GM21737 (cell line): ENCODE data around the gene SCN1B.

Experiments
- ATAC-seq: cut with Tn5 transposase; IDR thresholded peaks from one replicate; pipeline ENCODE4 v1.9.1; 2021; ENCODE audit warnings: mild to moderate bottlenecking, moderate library complexity; ENCODE audit not compliant: unreplicated experiment

The SCN1B gene

DNA sequence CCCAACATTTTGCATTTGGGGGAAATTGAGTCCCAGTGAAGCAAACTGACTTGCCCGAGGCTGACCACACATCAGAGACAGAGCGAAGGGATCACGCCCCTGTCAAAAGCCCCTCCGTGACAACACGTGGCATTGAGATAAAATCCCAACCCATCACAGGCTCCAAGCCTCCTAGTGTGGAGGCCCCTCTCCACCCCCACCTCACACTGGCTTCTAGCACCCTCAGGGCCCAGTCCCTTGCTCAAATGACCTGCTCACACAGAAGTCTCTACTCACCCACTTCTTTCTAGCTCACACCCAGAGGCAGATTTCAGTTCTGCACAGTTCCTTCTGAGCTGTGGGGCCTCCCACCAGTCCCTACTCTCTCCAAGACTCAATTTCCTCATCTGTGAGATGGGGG lies 21.5 kb downstream of the SCN1B start:
- ATAC-seq: no peak

DNA sequence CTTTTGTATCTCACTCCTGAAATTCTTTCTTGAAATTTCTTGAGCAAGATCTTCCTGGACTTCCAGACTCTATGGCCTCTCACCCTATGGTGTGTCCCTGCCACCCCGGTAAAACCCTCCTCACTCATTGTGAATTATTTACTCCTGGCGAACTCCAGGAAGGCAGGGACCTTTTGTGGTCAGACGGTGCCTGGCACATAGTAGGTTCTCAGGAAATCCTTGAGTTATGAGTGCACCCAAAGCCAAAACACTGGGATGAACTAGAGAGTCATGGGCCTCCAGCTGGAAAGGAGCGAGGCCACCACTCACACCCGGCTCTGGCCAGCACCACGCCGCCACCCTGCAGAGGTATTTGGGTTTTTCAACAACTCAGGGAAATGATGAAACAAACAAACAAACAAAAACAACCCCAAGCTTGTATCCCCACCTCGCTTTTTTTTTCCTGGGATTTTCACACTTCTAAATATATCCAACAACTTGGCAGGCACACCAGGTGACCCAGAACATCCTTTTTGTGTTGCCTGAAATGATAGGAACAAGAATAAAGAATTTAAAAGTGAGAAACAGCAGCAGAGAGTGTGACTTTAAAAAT lies 22.4 kb downstream of the SCN1B start:
- no peak for ATAC-seq

DNA sequence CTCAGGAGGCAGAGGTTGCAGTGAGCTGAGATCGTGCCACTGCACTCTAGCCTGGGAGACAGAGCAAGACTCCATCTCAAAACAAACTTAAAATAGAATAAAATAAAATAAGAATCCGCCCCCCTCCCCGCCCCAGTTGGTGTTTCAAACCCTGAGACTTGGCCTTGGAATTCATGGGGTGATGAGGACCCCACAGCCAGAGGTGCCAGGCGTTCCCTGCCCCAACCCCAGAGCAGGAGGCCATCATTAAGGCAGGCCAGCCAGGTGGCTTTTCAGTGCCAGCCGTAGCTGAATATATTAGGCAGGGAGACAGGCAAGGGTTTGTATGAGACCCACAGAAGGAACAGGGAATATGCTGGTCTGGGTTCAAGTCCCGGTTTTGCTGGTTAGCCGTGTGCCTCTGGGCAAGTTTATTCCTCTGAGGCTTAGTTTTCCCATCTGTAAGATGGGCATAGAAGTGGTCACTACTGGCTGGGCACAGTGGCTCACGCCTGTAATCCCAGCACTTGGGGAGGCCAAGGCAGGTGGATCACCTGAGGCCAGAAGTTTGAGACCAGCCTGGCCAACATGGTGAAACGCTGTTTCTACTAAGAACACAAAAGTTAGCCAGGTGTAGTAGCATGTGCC lies 23.5 kb downstream of the SCN1B start:
- ATAC-seq: no peak

DNA sequence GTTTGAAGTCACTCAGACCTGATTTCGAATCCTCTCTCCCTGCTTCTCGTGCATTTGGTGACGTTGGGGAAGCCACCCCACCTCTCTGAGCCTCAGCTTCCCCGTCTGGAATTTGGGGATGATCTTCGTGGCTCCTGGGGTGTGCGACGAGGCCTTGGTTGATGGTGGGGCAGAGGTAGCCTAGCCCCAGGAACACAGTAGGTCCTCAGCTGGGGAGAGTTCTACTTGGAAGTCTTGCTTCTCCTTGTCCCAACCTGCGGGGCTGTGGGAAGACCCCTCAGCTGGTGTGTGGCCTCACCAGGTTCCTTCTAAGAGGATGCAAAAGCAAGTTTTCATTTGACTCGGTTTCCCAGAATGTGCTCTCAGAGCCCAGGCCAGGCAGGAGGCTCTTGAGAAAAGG lies 24.4 kb downstream of the SCN1B start:
- ATAC-seq: no peak

DNA sequence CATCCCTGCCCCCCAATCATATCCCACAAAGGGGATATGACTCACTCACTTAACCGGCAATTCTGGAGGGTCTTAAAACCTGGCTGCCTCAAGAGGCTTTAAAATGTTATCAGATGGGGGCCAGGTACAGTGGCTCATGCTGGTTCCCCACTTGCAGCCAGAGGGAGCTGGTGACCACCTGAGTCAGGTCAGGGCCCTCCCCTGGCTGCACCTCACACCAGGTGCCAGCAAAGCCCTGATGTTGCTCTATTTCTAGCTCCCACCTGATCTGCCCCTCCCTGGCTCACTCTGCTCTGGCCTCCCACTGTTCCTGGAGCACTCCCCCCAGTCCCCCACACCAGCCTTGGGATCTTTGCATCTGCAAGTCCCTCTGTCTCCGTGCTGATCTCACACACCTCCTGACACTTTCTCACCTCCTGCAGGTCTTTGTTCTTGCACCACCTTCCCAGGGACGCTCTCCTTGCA lies 25.5 kb downstream of the SCN1B start:
- ATAC-seq: no peak

DNA sequence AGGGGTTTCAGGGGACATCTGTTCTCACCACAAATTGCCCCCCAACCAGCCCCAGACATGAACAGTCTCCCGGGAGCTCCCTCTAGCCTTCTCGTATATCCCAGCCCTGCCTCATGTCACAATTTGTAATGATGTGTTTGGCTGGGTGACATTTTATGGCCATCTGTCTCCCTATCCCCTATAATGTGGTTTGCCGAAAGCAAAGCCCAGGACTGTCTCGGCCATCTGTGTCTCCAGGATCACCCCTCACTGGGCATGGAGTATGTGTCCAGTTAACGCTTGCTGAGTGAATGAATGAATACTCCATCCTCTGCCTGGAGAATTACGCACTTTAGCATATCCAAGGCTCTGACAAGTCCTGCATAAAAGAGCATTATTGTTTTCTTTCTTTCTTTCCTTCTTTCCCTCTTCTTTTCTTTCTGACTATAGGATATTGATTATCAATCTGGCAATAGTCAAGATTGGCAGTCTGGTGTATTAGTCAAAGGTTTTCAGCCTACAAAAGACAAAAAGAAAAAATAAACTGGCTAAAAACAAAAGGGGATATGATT lies 26.3 kb downstream of the SCN1B start:
- ATAC-seq: no peak

DNA sequence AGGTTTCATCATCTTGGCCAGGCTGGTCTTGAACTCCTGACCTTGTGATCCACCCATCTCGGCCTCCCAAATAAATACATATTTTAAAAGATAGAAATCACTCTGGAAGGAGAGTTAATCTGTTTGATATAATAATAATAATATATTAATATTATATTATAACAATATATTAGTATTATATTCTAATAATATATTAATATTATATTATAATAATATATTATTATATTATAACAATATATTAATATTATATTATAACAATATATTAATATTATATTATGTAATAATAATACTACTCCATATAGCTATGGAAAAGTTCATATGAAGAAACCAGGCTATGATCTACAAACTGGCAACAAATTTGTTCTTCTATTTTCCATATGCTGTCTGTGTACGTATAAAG lies 28.1 kb downstream of the SCN1B start:
- no peak for ATAC-seq

DNA sequence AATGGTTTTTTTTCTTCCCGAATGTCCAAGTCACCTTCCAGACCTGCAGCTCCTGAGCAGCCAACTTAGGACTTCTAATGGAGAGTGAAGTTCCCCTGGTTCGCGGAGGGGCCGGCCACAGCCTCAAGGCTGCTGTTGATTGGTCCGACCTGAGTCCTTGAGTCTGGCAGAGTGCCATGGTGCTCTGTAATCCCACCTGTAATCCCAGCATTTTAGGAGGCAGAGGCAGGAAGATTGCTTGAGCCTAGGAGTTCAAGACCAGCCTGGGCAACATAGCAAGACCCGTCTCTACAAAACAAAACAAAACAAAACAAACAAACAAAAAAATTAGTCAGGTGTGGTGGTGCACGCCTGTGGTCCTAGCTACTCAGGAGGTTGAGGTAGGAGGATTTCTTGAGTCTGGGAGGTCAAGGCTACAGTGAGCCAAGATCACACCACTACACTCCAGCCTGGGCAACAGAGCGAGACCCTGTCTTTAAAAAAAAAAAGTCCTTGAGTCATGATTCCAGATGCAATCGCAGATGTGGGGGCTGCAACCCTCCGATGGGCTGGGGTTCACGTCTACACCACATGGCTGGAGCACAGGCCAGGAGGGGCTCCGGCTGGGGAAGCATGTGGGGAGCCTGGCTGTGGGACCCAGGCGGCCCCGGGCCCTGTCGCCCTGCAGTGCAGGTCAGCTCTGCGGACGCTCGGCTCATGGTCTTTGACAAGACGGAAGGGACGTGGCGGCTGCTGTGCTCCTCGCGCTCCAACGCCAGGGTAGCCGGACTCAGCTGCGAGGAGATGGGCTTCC lies 28.9 kb downstream of the SCN1B start:
- no peak for ATAC-seq

DNA sequence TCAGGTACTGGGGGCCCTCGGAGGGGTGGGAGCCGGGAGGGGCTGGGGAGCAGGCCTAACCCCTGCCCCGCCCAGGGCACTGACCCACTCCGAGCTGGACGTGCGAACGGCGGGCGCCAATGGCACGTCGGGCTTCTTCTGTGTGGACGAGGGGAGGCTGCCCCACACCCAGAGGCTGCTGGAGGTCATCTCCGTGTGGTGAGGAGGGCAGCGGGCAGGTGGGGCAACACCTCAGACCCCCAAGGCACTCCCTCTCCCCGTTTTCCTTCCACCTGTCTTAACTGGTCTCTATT lies 29.5 kb downstream of the SCN1B start:
- ATAC-seq: no peak

DNA sequence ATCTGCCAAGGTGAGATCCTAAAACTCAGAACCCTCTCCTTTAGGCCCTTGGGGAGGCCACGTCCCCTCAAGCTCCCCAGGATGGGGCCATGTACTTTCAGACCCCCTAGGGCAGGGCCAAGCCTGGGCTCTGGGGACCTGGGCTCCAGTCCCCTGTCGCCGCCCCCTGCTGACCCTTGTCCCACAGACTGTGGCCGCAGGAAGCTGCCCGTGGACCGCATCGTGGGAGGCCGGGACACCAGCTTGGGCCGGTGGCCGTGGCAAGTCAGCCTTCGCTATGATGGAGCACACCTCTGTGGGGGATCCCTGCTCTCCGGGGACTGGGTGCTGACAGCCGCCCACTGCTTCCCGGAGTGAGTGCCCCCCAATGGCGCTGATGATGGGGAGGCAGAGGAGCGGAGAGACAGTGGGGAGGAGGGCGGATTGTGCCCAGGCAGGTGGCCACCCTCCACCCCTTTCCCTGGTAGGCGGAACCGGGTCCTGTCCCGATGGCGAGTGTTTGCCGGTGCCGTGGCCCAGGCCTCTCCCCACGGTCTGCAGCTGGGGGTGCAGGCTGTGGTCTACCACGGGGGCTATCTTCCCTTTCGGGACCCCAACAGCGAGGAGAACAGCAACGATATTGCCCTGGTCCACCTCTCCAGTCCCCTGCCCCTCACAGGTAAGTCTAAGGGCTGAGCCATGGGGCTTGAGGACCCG lies 30.0 kb downstream of the SCN1B start:
- ATAC-seq: no peak

DNA sequence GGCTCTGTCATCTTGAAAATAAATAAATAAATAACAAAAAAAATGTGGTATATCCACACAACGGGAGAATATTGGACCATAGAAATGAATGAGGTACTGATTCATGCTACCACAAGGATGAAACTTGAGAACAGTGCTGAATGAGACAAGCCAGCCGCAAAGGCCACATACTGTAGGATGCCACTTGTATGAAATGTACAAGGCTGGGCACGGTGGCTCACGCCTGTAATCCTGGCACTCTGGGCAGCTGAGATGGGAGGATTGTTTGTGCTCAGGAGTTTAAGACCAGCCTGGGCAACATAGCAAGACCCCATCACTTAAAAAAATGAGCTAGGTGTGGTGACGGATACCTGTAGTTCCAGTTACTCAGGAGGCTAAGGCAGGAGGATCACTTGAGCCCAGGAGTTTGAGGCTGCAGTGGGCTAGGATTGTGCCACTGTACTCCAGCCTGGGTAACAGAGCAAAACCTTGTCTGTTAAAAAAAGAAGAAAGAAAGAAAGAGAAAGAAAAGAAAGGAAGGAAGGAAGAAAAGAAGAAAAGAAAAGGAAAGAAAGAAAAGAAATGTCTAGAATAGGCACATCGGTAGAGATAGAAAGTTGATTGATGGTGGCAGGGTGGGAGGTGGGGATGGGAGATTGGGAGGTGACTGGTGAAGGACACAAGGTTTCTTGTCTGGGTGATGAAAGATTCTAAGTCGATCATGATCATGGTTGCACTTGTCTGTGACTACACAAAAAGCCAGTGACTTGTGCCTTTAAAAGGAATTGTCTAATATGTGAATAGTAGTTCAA lies 31.5 kb downstream of the SCN1B start:
- ATAC-seq: no peak

DNA sequence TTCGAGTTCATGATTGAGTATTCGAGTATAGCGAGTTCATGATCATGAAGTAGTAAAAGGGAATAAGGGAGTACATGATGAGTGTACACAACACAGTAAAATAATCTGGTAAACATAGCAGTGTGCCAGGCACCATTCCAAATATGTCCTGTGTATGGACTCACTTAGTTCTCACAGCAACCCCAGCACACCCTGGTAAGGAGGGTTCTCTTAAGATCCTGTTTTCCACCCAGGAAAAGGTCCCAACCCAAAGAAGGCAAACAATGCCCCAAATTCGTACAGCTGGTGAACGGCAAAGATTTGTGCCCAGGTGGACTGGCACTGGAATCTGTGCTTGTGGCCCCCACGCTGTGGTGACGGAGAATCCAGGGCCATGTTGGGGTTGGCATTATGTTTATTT lies 32.7 kb downstream of the SCN1B start:
- no peak for ATAC-seq

DNA sequence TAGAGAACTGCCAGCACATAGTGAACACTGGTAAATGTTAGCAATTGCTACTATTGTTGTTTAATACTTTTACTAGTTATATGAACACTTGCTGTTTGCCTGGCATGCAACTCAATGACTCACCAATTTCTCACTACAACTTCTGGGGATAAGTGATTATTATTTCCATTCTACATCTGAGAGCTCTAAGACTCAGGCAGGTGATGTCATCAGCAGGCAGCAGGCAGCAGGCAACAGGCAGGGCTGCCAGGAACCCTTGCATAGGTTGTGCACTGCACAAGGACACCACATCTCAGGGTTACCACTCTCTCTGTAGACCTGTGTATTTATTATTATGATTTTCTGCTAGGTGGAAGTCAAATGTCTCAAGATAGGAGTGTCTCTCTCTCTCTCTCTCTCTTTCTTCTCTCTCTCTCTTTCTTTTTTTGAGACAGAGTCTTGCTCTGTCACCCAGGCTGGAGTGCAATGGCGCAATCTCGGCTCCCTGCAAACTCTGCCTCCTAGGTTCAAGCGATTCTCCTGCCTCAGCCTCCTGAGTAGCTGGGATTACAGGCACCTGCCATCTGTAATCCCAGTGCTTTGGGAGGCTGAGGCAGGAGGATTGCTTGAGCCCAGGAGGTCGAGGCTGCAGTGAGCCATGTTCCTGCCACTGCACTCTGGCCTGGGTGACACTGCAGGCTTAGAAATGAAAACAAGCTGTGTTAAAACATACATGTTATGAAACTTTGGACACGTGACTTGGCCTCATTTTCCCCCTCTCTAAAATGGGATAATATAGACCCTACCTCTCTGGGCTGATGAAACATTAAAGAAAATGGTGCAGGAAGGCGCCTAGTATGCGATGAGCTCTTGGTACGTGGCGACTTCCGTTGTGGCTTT lies 33.9 kb downstream of the SCN1B start:
- ATAC-seq: no peak

DNA sequence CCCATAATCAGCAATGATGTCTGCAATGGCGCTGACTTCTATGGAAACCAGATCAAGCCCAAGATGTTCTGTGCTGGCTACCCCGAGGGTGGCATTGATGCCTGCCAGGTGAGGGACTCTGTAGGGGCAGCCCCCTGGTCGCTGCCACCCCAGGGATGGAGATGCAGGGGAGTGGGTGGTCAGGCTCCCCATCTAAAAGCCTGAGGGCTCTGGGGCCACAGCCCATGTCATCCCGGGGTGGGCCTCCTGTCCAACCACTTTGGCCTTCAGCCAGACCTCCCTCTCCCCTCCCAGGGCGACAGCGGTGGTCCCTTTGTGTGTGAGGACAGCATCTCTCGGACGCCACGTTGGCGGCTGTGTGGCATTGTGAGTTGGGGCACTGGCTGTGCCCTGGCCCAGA lies 35.3 kb downstream of the SCN1B start:
- no peak for ATAC-seq

DNA sequence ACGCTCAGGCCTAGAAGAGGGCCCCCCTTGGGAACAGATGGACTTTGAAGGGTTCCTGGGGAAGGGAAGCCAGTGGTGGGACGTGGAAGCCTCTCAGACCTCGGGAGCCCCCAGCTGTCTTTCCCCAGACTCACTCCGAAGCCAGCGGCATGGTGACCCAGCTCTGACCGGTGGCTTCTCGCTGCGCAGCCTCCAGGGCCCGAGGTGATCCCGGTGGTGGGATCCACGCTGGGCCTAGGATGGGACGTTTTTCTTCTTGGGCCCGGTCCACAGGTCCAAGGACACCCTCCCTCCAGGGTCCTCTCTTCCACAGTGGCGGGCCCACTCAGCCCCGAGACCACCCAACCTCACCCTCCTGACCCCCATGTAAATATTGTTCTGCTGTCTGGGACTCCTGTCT lies 35.9 kb downstream of the SCN1B start:
- no peak for ATAC-seq

DNA sequence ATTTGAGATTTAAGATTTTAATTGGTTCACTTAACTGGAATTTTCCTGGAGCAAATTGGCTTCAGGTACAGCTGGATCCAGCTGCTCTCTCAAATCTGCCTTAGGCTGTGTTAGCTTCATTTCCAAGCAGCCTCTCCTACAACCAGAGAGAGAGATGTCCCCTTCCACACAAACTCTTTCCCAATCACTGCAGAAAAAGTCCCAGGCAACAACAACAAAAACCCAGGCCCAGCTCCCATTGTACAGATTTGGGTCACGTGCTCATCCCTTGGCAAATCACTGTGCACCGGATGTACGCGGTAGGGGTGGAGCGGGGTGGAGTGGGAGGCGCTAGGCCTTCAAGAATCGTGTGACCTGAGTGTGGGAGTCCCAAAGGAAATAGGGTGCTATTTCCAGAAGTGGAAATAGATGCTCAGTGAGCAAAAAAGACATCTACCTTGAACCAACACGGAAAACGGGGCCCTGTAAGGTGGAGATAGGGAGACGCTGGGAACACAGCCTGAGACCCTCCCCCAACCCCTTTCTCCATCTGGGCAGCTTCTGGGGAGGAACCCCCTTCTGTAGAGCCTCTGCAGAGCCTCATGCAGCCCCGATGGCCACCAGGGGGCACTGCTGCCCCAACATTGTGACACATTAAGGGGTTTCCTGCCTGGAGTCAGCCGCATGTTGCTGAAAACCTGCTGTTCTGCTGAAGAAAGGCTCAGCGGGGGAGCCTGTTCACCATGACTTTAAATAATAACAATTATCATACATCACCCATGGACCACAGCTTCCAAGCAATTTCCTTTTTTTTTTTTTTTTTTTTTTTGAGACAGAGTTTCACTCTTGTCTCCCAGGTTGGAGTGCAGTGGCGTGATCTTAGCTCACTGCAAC lies 36.7 kb downstream of the SCN1B start:
- peak; percentile 76 for ATAC-seq

DNA sequence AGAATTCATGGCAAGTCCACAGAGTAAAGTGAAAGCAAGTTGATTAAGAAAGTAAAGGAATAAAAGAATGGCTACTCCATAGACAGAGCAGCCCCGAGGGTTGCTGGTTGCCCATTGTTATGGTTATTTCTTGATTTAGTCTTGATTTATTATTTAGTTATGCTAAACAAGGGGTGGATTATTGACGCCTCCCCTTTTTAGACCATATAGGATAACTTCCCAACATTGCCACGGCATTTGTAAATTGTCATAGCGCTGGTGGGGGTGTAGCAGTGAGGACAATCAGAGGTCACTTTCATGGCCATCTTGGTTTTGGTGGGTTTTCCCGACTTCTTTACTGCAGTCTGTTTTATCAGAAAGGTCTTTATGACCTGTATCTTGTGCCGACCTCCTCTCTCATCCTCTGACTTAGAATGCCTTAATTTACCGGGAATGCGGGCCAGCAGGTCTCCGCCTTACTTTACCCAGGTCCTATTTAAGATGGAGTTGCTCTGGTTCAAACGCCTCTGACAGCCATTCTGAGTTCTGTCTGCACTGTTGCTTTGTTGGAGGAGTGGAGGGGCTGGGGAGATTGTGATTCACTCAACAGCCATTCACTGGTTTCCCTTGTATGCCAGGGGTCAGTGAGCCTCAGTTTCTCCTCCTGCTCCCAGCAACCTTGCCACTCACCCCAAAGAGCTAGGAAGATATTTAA lies 38.8 kb downstream of the SCN1B start:
- ATAC-seq: no peak

DNA sequence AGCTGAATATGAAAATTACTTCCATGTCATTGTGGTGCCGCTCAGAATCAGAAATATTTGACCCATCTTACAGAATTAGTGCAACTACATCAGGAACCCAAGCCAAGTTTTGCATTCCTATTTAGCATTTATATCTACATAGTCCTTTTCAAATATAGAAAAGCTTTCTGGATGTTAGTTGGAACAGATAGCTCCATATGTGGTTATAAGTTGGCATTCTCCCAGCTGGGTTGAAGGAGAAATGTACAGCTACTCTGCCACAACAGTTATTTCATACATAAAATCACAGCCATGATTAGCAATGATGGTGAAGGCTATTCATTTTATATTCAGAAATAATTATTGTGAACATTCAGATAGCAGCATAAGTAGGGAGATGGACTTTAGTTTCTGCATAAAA lies 39.4 kb downstream of the SCN1B start:
- ATAC-seq: no peak
